Gastrocnemius medialis (tissue), 4 donors: ENCODE measurements around the gene ZNF619.
"Not testable (repeated sequence)": the region's sequence is repeated elsewhere in the genome, so short reads cannot be mapped to it uniquely, and the experiment has no call there.

Experiments used
- POLR2A ChIP-seq, 2 donors: fragments of 450-650 bp; IDR thresholded peaks; one replicate each; pipeline ENCODE4 v1.6.1; 2017; ENCODE audit warnings: antibody characterized with exemption in 2 of 2, mild to moderate bottlenecking in 2 of 2, moderate library complexity in 2 of 2
- TF ChIP-seq, protein P1 (sequence below), 5 experiments: fragments of 450-650 bp in 3 of 5; fragments of 200-600 bp in 2 of 5; sonication (generic) in 2 of 5; IDR thresholded peaks in 4 of 5; conservative IDR thresholded peaks in 1 of 5; 1 replicate in 4 of 5; 2 replicates in 1 of 5; pipeline ENCODE4 v1.5.1; 2016 to 2019; ENCODE audit warnings: antibody characterized with exemption in 5 of 5, mild to moderate bottlenecking in 3 of 5, moderate library complexity in 3 of 5

DNA sequence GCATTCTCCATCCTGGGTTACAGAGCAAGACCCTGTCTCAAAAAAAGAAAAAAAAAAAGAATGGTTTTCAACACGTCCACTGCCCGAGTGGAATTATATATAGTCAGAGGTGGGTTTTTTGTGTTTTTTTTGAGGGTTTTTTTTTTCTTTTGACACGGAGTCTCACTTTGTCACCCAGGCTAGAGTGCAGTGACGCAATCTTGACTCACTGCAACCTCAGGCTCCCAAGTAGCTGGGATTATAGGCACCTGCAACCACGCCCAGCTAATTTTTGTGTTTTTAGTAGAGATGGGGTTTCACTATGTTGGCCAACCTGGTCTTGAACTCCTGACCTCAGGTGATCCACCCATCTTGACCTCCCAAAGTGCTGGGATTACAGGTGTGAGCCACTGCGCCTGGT is 16.4 kb upstream of the ZNF619 start:
- TF ChIP-seq, protein P1, sequence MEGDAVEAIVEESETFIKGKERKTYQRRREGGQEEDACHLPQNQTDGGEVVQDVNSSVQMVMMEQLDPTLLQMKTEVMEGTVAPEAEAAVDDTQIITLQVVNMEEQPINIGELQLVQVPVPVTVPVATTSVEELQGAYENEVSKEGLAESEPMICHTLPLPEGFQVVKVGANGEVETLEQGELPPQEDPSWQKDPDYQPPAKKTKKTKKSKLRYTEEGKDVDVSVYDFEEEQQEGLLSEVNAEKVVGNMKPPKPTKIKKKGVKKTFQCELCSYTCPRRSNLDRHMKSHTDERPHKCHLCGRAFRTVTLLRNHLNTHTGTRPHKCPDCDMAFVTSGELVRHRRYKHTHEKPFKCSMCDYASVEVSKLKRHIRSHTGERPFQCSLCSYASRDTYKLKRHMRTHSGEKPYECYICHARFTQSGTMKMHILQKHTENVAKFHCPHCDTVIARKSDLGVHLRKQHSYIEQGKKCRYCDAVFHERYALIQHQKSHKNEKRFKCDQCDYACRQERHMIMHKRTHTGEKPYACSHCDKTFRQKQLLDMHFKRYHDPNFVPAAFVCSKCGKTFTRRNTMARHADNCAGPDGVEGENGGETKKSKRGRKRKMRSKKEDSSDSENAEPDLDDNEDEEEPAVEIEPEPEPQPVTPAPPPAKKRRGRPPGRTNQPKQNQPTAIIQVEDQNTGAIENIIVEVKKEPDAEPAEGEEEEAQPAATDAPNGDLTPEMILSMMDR (IDR thresholded peaks at IDR 0.05 in 4 of 5, conservative IDR thresholded peaks at IDR 0.05 in 1 of 5): not testable (repeated sequence)
- TF ChIP-seq POLR2A (IDR thresholded peaks at IDR 0.05): not testable (repeated sequence)
